DMS79 treated with DMSO at 0.1 percent for 48 hours (cell line): Measurements from ENCODE around the gene ZNF823.
"Not testable (repeated sequence)": the region's sequence is repeated elsewhere in the genome, so short reads cannot be mapped to it uniquely, and the experiment has no call there.

ENCODE experiments used
- DNase-seq: peaks from one replicate; lab custom pipeline; 2025; lab: John Stamatoyannopoulos, UW

Gene ZNF823

GRCh38 chr19:11680689-11681302 lies 58.0 kb downstream of the ZNF823 start:
- no peak for DNase-seq

GRCh38 chr19:11678504-11678903 lies 60.2 kb downstream of the ZNF823 start:
- no peak for DNase-seq

GRCh38 chr19:11676661-11677600 lies 61.8 kb downstream of the ZNF823 start:
- not testable (repeated sequence) for DNase-seq

GRCh38 chr19:11675569-11675968 lies 63.2 kb downstream of the ZNF823 start:
- no peak for DNase-seq

- DNase-seq, result no peak
These were observed 64.7 kb downstream of the ZNF823 start for GRCh38 chr19:11674067-11674492.

- no peak for DNase-seq
These were observed 65.1 kb downstream of the ZNF823 start for GRCh38 chr19:11673608-11674041.
